Chondrocyte (in vitro differentiated cells): Measurements from ENCODE around the gene CAPN15. TPM values are rescaled to one million over a fixed set of nuclear protein-coding genes. Genes with fewer than 3 reads are reported as not detected.

Experiments
- DNase-seq: peaks from one replicate; pipeline ENCODE4 v3.0.0; 2021; ENCODE audit warnings: mixed read lengths, low spot score
- H3K27ac Mint-ChIP-seq: one replicate; pipeline ENCODE4 v1.8.0; 2021; ENCODE audit warnings: mild to moderate bottlenecking, moderate library complexity, mixed read lengths; ENCODE audit not compliant: unreplicated experiment
- H3K27me3 Mint-ChIP-seq: 2 replicates; pipeline ENCODE4 v1.8.0; 2021; ENCODE audit warnings: low read depth, mixed read lengths
- H3K36me3 Mint-ChIP-seq: 2 replicates; pipeline ENCODE4 v1.8.0; 2021; ENCODE audit warnings: low read depth, mixed read lengths
- H3K4me1 Mint-ChIP-seq: 2 replicates; pipeline ENCODE4 v1.8.0; 2021; ENCODE audit warnings: low read depth, mild to moderate bottlenecking, mixed read lengths
- H3K4me3 Mint-ChIP-seq: one replicate; pipeline ENCODE4 v1.8.0; 2021; ENCODE audit warnings: mild to moderate bottlenecking, moderate library complexity, mixed read lengths; ENCODE audit not compliant: unreplicated experiment
- H3K9me3 Mint-ChIP-seq: 2 replicates; pipeline ENCODE4 v1.8.0; 2021; ENCODE audit warnings: low read depth, mixed read lengths
- CTCF ChIP-seq: fragments of 200-600 bp; sonication (generic); IDR thresholded peaks from 2 replicates; pipeline ENCODE4 v1.5.0; 2021; ENCODE audit warnings: antibody characterized with exemption, mild to moderate bottlenecking, moderate library complexity
- total RNA-seq: library from RNA; stranded (reverse); gene quantifications from 3 replicates; pipeline ENCODE4 v1.2.1, GENCODE V29; 2021

CAPN15 gene
- total RNA-seq, 1 donor from 2014 or later: 28.8 TPM

DNA sequence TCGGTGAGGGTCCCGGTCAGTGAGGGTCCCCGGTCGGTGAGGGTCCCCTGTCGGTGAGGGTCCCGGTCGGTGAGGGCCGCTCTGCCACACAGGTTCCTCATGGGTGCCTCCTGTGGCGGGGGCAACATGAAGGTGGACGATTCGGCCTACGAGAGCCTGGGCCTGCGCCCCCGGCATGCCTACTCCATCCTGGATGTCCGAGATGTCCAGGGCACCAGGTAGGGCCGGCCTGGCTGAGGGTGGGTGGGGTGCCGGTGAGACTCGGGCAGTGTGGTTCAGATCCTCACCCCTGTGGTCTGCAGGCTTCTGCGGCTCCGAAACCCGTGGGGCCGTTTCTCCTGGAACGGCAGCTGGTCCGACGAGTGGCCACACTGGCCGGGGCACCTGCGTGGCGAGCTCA is 23.7 kb downstream of the CAPN15 start:
- H3K9me3 Mint-ChIP-seq: no peaks in the 10 kb centered on the region
- no peak for DNase-seq
- H3K4me1 Mint-ChIP-seq: peaks cover 3% of the 10 kb centered on the region
- H3K4me3 Mint-ChIP-seq: no peak overlapping the region
- no peak for TF ChIP-seq CTCF
- no peaks in the 10 kb centered on the region for H3K27me3 Mint-ChIP-seq
- H3K36me3 Mint-ChIP-seq: peaks cover 1% of the 10 kb centered on the region
- H3K27ac Mint-ChIP-seq: no peak overlapping the region

- no peak overlapping the region for H3K4me3 Mint-ChIP-seq
- H3K27ac Mint-ChIP-seq: no peak overlapping the region
- H3K36me3 Mint-ChIP-seq: peaks cover 1% of the 10 kb centered on the region
- no peaks in the 10 kb centered on the region for H3K27me3 Mint-ChIP-seq
- peaks cover 3% of the 10 kb centered on the region for H3K4me1 Mint-ChIP-seq
- H3K9me3 Mint-ChIP-seq: no peaks in the 10 kb centered on the region
- DNase-seq: no peak
- no peak for TF ChIP-seq CTCF
Measured at GRCh38 chr16:552171-552570, 24.7 kb downstream of the CAPN15 start.

- Mint-ChIP-seq H3K27me3 (peaks cover 4% of the 10 kb centered on the region), H3K4me1 (peaks cover 3% of the 10 kb centered on the region), H3K36me3 (peaks cover 1% of the 10 kb centered on the region), H3K9me3 (no peaks in the 10 kb centered on the region), H3K27ac (no peak overlapping the region), H3K4me3 (no peak overlapping the region)
- TF ChIP-seq CTCF: no peak
- DNase-seq: no peak
Measured at GRCh38 chr16:553601-554296, 26.2 kb downstream of the CAPN15 start.

- Mint-ChIP-seq H3K9me3 (no peaks in the 10 kb centered on the region), H3K4me1 (peaks cover 3% of the 10 kb centered on the region), H3K36me3 (peaks cover 1% of the 10 kb centered on the region), H3K27me3 (peaks cover 4% of the 10 kb centered on the region), H3K27ac (no peak overlapping the region), H3K4me3 (no peak overlapping the region)
- no peak for DNase-seq
- no peak for TF ChIP-seq CTCF
Measured at GRCh38 chr16:554297-554621, 26.7 kb downstream of the CAPN15 start.

DNA sequence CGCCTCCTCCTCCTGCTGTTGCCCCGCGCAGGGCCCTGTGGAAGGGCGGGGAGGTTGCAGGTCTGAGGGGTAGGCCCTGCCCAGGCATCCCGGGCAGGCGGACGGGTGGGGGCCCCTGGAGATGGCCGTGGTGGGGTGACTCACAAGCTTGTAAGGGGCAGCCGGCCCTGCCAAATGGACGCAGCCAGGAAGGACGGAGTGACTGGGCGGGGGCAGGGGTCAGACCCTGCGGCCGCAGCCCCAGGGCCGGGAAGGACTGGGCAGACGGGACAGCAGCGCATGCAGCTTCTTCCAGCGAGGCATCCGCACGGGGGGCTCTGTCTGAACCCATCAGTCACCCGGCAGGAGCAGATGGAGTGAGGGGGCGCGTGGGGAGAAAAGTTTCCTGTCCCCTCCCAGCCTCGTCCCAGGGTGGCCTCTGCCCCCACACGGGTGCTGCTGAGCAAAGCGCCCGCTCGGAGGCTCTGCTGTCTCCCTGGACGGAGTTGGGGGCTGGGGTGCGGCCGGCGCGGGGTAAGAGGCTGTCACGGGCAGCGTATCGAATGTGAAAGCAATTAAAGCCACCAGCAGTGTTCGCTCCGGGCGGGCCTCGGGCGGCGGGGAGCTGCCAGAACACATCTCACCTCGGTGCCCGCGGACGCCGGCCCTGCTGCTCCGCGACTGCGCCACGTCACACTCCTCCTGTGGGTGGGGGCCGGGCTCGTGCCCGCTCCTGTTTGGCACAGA is 27.3 kb downstream of the CAPN15 start:
- Mint-ChIP-seq H3K36me3 (peaks cover 1% of the 10 kb centered on the region), H3K4me3 (no peak overlapping the region), H3K9me3 (no peaks in the 10 kb centered on the region), H3K4me1 (peaks cover 3% of the 10 kb centered on the region), H3K27me3 (peaks cover 6% of the 10 kb centered on the region), H3K27ac (no peak overlapping the region)
- no peak for TF ChIP-seq CTCF
- no peak for DNase-seq
